Vagina (tissue), 2 donors: ENCODE results near the gene NCOR2.

ENCODE experiments used
- POLR2AphosphoS5 ChIP-seq, 2 donors: sonication (generic); formaldehyde crosslinking; IDR thresholded peaks; one replicate each; pipeline ENCODE4 v1.9.0; 2017; ENCODE audit warnings: antibody characterized with exemption in 2 of 2, mild to moderate bottlenecking in 2 of 2, low read depth in 1 of 2; ENCODE audit not compliant: insufficient read depth in 1 of 2
- TF ChIP-seq, protein P1 (sequence below), 3 experiments: fragments of 450-650 bp in 2 of 3; fragments of 200-600 bp in 1 of 3; sonication (generic) in 1 of 3; IDR thresholded peaks; one replicate each; pipeline ENCODE4 v1.5.1; 2017 to 2019; ENCODE audit warnings: antibody characterized with exemption in 3 of 3, mild to moderate bottlenecking in 2 of 3, moderate library complexity in 2 of 3

DNA sequence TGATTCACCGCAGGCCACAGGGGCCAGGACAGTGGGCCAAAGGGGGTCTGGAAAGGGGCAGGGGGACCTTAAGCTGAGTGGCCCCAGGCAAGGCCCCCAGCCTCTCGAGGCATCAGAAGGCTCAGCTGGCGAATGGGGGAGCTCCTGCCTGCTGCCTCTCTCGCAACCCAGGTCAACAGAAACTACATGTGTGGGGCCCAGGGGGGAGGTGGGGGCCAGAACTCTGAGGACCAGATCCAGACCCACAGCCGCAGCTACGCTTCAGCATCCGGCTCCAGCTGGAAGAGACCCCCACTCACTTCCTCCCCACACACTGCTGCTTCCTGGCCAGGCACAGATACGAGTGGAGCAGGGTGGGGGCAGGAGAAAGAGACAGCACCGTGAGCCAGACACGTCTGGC is 46.5 kb downstream of the NCOR2 start:
- TF ChIP-seq, protein P1, sequence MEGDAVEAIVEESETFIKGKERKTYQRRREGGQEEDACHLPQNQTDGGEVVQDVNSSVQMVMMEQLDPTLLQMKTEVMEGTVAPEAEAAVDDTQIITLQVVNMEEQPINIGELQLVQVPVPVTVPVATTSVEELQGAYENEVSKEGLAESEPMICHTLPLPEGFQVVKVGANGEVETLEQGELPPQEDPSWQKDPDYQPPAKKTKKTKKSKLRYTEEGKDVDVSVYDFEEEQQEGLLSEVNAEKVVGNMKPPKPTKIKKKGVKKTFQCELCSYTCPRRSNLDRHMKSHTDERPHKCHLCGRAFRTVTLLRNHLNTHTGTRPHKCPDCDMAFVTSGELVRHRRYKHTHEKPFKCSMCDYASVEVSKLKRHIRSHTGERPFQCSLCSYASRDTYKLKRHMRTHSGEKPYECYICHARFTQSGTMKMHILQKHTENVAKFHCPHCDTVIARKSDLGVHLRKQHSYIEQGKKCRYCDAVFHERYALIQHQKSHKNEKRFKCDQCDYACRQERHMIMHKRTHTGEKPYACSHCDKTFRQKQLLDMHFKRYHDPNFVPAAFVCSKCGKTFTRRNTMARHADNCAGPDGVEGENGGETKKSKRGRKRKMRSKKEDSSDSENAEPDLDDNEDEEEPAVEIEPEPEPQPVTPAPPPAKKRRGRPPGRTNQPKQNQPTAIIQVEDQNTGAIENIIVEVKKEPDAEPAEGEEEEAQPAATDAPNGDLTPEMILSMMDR (IDR thresholded peaks at IDR 0.05) = no peak
- TF ChIP-seq POLR2AphosphoS5 (IDR thresholded peaks at IDR 0.05; ENCODE audit: insufficient read depth in 1 of 2, low read depth in 1 of 2) = no peak
